HFFc6 (cell line): ENCODE measurements around the gene IGIP. TPM values are rescaled to one million over a fixed set of nuclear protein-coding genes. Genes with fewer than 3 reads are reported as not detected.

Source experiments
- DNase-seq: peaks from one replicate; pipeline ENCODE4 v3.0.0-alpha.2; 2018
- H3K27ac Mint-ChIP-seq: 2 replicates; pipeline ENCODE4 v1.8.0; 2020; ENCODE audit warnings: mild to moderate bottlenecking, mixed read lengths
- H3K27me3 Mint-ChIP-seq: 2 replicates; pipeline ENCODE4 v1.8.0; 2021; ENCODE audit warnings: mild to moderate bottlenecking, moderate library complexity, mixed read lengths; ENCODE audit not compliant: insufficient read depth
- H3K36me3 Mint-ChIP-seq: 2 replicates; pipeline ENCODE4 v1.8.0; 2021; ENCODE audit warnings: low read depth, mixed read lengths
- H3K4me1 Mint-ChIP-seq: 2 replicates; pipeline ENCODE4 v1.8.0; 2020; ENCODE audit warnings: low read depth, mixed read lengths
- H3K4me3 Mint-ChIP-seq: 2 replicates; pipeline ENCODE4 v1.8.0; 2020; ENCODE audit warnings: mild to moderate bottlenecking, moderate library complexity, mixed read lengths
- H3K9me3 Mint-ChIP-seq: 2 replicates; pipeline ENCODE4 v1.8.0; 2020; ENCODE audit warnings: mild to moderate bottlenecking, mixed read lengths
- CTCF ChIP-seq: fragments of 200-600 bp; sonication (generic); IDR thresholded peaks from 2 replicates; pipeline ENCODE4 v1.5.0; 2021; ENCODE audit warnings: antibody characterized with exemption, mild to moderate bottlenecking
- total RNA-seq, 6 experiments: library from RNA; stranded (reverse); fragmentation: NEBNext Ultra II Directional; extraction: Animal tissue kit (Norgen Biotek cat#: 25700); gene quantifications; 2 replicates in 1 of 6; 3 replicates in 5 of 6; pipeline ENCODE4 v1.2.3, GENCODE V29; 2021

The IGIP gene
- total RNA-seq, 6 experiments from 2014 or later, result 3.4 to 8.4 (median 4.1) TPM

- no peak for TF ChIP-seq CTCF
- peaks cover 9% of the 10 kb centered on the region; the same call in 1 of the 2 replicates for H3K4me1 Mint-ChIP-seq
- H3K36me3 Mint-ChIP-seq, result no peaks in the 10 kb centered on the region
- H3K27me3 Mint-ChIP-seq, result peaks cover 5% of the 10 kb centered on the region
- H3K9me3 Mint-ChIP-seq, result no peaks in the 10 kb centered on the region
- no peak overlapping the region for H3K4me3 Mint-ChIP-seq
- DNase-seq, result no peak
- H3K27ac Mint-ChIP-seq, result no peak overlapping the region
These were observed 33.5 kb downstream of the IGIP start for GRCh38 chr5:140159014-140159927.

GRCh38 chr5:140162275-140162674 is 36.5 kb downstream of the IGIP start:
- H3K4me1 Mint-ChIP-seq, result peaks cover under 1% of the 10 kb centered on the region; the same call in 1 of the 2 replicates
- H3K27ac Mint-ChIP-seq, result no peak overlapping the region
- no peaks in the 10 kb centered on the region for H3K36me3 Mint-ChIP-seq
- no peak for TF ChIP-seq CTCF
- no peak overlapping the region for H3K4me3 Mint-ChIP-seq
- no peaks in the 10 kb centered on the region for H3K9me3 Mint-ChIP-seq
- H3K27me3 Mint-ChIP-seq, result peaks cover 4% of the 10 kb centered on the region
- no peak for DNase-seq

GRCh38 chr5:140162781-140163180 is 37.0 kb downstream of the IGIP start:
- no peak overlapping the region for H3K27ac Mint-ChIP-seq
- no peaks in the 10 kb centered on the region for H3K36me3 Mint-ChIP-seq
- TF ChIP-seq CTCF, result no peak
- H3K4me1 Mint-ChIP-seq, result no peaks in the 10 kb centered on the region
- H3K4me3 Mint-ChIP-seq, result no peak overlapping the region
- H3K9me3 Mint-ChIP-seq, result no peaks in the 10 kb centered on the region
- DNase-seq, result no peak
- peaks cover 4% of the 10 kb centered on the region for H3K27me3 Mint-ChIP-seq

GRCh38 chr5:140165101-140165922 is 39.6 kb downstream of the IGIP start:
- Mint-ChIP-seq H3K9me3 (no peaks in the 10 kb centered on the region), H3K4me1 (no peaks in the 10 kb centered on the region), H3K36me3 (no peaks in the 10 kb centered on the region), H3K27me3 (peaks cover 4% of the 10 kb centered on the region), H3K27ac (no peak overlapping the region), H3K4me3 (no peak overlapping the region)
- no peak for TF ChIP-seq CTCF
- no peak for DNase-seq

GRCh38 chr5:140165923-140166270 is 40.2 kb downstream of the IGIP start:
- Mint-ChIP-seq H3K27me3 (peaks cover 4% of the 10 kb centered on the region), H3K4me1 (no peaks in the 10 kb centered on the region), H3K36me3 (no peaks in the 10 kb centered on the region), H3K4me3 (no peak overlapping the region), H3K9me3 (no peaks in the 10 kb centered on the region), H3K27ac (no peak overlapping the region)
- no peak for DNase-seq
- no peak for TF ChIP-seq CTCF
